Measurements from ENCODE around the gene KRTAP10-8.
"Not testable (repeated sequence)": the region's sequence is repeated elsewhere in the genome, so short reads cannot be mapped to it uniquely, and the experiment has no call there.

KRTAP10-8 gene

GRCh38 chr21:44637018-44637850 is 25.4 kb downstream of the KRTAP10-8 start, which contains the start of gene KRTAP10-10:
KRTAP10-10 (plus strand) TSS chr21:44637356; CDS start chr21:44637418, 62 bp downstream.
- DNase-seq (ENCODE audit: low read depth): no peak
- no peak for TF ChIP-seq CTCF (conservative IDR thresholded peaks at IDR 0.05; ENCODE audit: low read depth, low read length)
- no peak within 1 kb of the TSS for H3K4me3 ChIP-seq (ENCODE audit: low read length)

- not testable (repeated sequence) for H3K4me3 ChIP-seq (ENCODE audit: low read length); DNase-seq (ENCODE audit: low read depth)
Observed at GRCh38 chr21:44637851-44638348, 26.0 kb downstream of the KRTAP10-8 start.

GRCh38 chr21:44638506-44639330 is 26.8 kb downstream of the KRTAP10-8 start:
- DNase-seq (ENCODE audit: low read depth); H3K4me3 ChIP-seq (ENCODE audit: low read length): not testable (repeated sequence)

- TF ChIP-seq CTCF (conservative IDR thresholded peaks at IDR 0.05; ENCODE audit: low read depth, low read length): no peak
- no peak for DNase-seq (ENCODE audit: low read depth)
Observed at GRCh38 chr21:44639331-44639655, 27.4 kb downstream of the KRTAP10-8 start.

GRCh38 chr21:44640761-44641160 is 28.9 kb downstream of the KRTAP10-8 start:
- H3K4me3 ChIP-seq (ENCODE audit: low read length): no peak overlapping the region
- TF ChIP-seq CTCF (conservative IDR thresholded peaks at IDR 0.05; ENCODE audit: low read depth, low read length): no peak
- no peak for DNase-seq (ENCODE audit: low read depth)

More at GRCh38 chr21:44639331-44639655, 27.4 kb downstream of the KRTAP10-8 start:
- no peak overlapping the region for H3K4me3 ChIP-seq (ENCODE audit: low read length)

- TF ChIP-seq CTCF (conservative IDR thresholded peaks at IDR 0.05; ENCODE audit: low read depth, low read length): no peak
- H3K4me3 ChIP-seq (ENCODE audit: low read length): no peak overlapping the region
- DNase-seq (ENCODE audit: low read depth): no peak
Observed at GRCh38 chr21:44643741-44644310, 31.9 kb downstream of the KRTAP10-8 start.

GRCh38 chr21:44644878-44645277 is 33.0 kb downstream of the KRTAP10-8 start:
- no peak for TF ChIP-seq CTCF (conservative IDR thresholded peaks at IDR 0.05; ENCODE audit: low read depth, low read length)
- no peak overlapping the region for H3K4me3 ChIP-seq (ENCODE audit: low read length)
- no peak for DNase-seq (ENCODE audit: low read depth)

GRCh38 chr21:44646366-44647221 is 34.7 kb downstream of the KRTAP10-8 start, which contains the start of gene KRTAP10-11:
KRTAP10-11 (plus strand) TSS chr21:44646414; CDS start chr21:44646459, 45 bp downstream.
- DNase-seq (ENCODE audit: low read depth); H3K4me3 ChIP-seq (ENCODE audit: low read length): not testable (repeated sequence)
